Keratinocyte (primary cell): Measurements from ENCODE around the gene STK32C.

Experiments used
- CTCF ChIP-seq, 3 experiments: IDR thresholded peaks in 1 of 3; conservative IDR thresholded peaks in 1 of 3; optimal IDR thresholded peaks in 1 of 3; 2 replicates in 2 of 3; 3 replicates in 1 of 3; pipeline versions ENCODE3 to v1.5.1; 2011; ENCODE audit warnings: low read length in 3 of 3, mild to moderate bottlenecking in 3 of 3, moderate library complexity in 2 of 3, control low read depth in 1 of 3, inconsistent platforms in 1 of 3; ENCODE audit not compliant: insufficient read depth in 2 of 3; ENCODE audit errors: extremely low read depth in 1 of 3
- EZH2 ChIP-seq: IDR thresholded peaks from one replicate; pipeline ENCODE4 v1.6.1; 2012; ENCODE audit warnings: inconsistent platforms, mild to moderate bottlenecking, low read length, moderate library complexity

GRCh38 chr10:132193907-132194552 lies 113.7 kb downstream of the STK32C start:
- TF ChIP-seq CTCF (optimal IDR thresholded peaks at IDR 0.05 in 1 of 3, IDR thresholded peaks at IDR 0.05 in 1 of 3, conservative IDR thresholded peaks at IDR 0.05 in 1 of 3; ENCODE audit: extremely low read depth in 1 of 3, insufficient read depth in 2 of 3, low read length in 3 of 3): no peak
- TF ChIP-seq EZH2: no peak
